B cell (primary cell): Measurements from ENCODE around the gene CUL9.

Source experiments
- CTCF ChIP-seq: fragments of 200-600 bp; IDR thresholded peaks from one replicate; pipeline ENCODE4 v1.8.0; 2022; ENCODE audit warnings: antibody characterized with exemption, mild to moderate bottlenecking
- EZH2 ChIP-seq: IDR thresholded peaks from 2 replicates; pipeline ENCODE4 v1.6.1; 2012; ENCODE audit warnings: borderline replicate concordance, low read depth, mild to moderate bottlenecking, moderate library complexity, low read length; ENCODE audit not compliant: insufficient read depth, poor library complexity, severe bottlenecking

GRCh38 chr6:43192911-43193310, 10.9 kb downstream of the CUL9 start:
- TF ChIP-seq CTCF (no peak), EZH2 (no peak)
